Fibroblast of pulmonary artery (primary cell): ENCODE results near the gene PRDM12.

Source experiments
- DNase-seq: peaks from one replicate; pipeline ENCODE4 v3.0.0-alpha.2; 2010; ENCODE audit warnings: low read depth
- H3K4me3 ChIP-seq: replicated peaks from 2 replicates; pipeline ENCODE4 v1.5.1; 2011; ENCODE audit warnings: low read depth, mild to moderate bottlenecking, control low read depth, low read length, moderate library complexity
- TF ChIP-seq, protein P1 (sequence below): IDR thresholded peaks from 2 replicates; pipeline ENCODE4 v1.5.1; 2011; ENCODE audit warnings: mild to moderate bottlenecking, control low read depth, low read length, inconsistent platforms; ENCODE audit errors: missing control alignments

The PRDM12 gene

DNA sequence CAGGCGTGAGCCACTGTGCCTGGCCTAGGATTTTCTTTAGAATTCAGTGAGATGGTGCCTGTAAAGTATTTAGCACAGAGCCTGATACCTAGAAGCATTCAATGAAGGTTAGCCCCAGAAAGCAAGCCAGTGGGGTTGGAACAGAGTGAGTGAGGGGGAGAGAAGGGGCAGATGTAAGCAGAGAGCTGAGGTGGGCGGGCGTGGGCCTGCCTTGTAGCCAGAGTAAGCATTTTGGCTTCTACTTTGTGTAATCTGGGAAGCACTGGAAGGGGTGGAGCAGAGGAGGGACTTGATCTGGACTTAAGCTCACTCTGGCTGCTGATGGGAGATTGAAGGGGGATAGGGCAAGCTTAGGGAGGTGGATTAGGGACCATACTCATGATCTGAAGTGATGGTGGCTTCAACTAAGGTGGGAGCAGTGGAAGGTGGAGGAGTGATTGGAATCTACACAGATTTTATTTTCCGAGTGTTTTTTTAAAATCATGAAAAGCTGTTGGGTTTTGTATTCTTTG is 31.8 kb downstream of the PRDM12 start:
- TF ChIP-seq, protein P1, sequence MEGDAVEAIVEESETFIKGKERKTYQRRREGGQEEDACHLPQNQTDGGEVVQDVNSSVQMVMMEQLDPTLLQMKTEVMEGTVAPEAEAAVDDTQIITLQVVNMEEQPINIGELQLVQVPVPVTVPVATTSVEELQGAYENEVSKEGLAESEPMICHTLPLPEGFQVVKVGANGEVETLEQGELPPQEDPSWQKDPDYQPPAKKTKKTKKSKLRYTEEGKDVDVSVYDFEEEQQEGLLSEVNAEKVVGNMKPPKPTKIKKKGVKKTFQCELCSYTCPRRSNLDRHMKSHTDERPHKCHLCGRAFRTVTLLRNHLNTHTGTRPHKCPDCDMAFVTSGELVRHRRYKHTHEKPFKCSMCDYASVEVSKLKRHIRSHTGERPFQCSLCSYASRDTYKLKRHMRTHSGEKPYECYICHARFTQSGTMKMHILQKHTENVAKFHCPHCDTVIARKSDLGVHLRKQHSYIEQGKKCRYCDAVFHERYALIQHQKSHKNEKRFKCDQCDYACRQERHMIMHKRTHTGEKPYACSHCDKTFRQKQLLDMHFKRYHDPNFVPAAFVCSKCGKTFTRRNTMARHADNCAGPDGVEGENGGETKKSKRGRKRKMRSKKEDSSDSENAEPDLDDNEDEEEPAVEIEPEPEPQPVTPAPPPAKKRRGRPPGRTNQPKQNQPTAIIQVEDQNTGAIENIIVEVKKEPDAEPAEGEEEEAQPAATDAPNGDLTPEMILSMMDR = no peak
- H3K4me3 ChIP-seq = no peak overlapping the region
- no peak for DNase-seq

DNA sequence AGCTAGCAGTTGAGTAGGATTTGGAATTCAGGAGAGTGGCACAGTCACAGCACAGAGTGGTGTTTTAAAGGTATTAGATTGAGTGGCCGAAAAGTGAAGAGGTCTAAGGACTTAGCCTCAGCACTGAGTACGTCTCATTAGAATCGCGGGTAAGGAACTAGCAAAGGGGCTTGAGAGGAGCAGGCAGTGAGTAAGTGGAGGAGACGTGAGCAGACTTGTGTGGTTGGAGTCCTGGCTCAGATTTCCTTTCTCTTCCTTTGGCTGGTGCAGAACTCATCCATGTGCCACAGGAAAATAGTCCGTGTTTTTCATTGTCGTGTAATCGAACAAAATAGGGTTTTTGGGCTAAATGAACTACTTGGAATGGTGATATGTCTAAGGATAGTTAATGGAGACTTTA is 32.6 kb downstream of the PRDM12 start:
- DNase-seq = no peak
- TF ChIP-seq, protein P1 = no peak

DNA sequence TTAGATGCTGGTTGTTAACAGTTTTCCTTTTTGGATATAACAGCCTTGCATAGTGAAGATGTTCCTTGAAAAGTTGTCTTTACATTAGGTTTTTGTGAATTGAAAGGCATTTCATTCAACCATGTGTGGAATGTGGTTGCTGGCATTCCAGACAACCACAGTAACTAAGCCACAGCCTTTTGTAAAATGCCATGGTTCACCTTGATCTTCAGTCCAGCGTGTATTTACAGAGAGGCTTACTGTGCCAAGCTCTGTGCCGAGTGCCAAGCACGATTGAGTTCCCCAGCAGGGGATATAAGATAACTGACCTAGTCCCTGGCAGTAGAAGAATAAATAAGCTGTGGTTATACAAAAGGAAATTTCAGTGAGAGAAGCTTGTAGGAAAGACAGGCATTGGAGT is 34.1 kb downstream of the PRDM12 start:
- DNase-seq = peak; percentile 37
- TF ChIP-seq, protein P1 = no peak
- H3K4me3 ChIP-seq = no peak overlapping the region

More for the DNA sequence above, 32.6 kb downstream of the PRDM12 start:
- no peak overlapping the region for H3K4me3 ChIP-seq

GRCh38 chr9:130699047-130699446 is 34.7 kb downstream of the PRDM12 start:
- H3K4me3 ChIP-seq = no peak overlapping the region
- DNase-seq = no peak
- TF ChIP-seq, protein P1 = no peak

DNA sequence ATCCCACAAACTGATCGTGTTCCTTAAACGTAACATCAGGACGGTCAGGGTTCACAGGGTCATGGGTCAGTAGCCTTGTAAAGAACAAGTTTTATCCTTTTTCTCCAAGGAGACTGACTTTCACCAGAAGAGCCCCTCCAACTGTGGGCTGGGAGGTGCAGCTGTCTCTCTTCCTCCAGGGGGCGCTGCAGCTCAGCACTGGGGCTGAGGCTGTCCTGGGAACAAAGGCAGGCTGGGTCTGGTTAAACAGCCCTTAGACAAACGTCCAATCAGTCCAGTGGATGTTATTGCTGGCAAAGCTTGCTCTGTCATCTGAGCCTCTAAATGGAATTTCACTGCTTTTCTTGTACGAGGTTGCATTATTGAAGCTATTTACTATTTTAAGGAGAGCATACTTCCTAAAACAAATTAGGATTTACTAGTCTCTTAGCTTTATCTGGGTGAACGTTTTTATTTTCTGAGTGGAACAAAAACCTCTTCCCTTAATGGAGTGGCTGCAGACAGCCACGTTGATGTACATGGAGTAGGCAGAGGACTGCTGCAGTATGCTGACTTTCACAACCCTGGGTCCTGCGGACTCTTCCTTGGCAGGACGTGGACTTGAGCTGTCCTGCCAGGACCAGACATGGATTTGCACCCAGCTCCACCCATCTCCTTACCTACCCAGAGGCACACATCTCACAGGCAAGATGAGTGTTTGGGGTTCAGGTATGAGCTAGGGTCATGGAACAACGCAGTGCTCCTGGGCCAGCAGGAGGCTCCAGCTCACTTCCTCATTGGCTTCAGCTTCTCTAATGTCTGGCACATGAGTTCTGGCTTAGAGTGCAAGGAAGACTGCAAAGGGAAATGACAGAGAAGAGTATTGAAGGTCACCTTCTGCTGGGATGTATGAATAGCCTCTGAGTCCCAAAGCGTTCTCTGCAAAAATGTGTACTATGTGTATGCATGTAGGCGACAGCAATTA is 36.9 kb downstream of the PRDM12 start:
- DNase-seq = peak; percentile 90
- no peak overlapping the region for H3K4me3 ChIP-seq
- TF ChIP-seq, protein P1 = no peak

DNA sequence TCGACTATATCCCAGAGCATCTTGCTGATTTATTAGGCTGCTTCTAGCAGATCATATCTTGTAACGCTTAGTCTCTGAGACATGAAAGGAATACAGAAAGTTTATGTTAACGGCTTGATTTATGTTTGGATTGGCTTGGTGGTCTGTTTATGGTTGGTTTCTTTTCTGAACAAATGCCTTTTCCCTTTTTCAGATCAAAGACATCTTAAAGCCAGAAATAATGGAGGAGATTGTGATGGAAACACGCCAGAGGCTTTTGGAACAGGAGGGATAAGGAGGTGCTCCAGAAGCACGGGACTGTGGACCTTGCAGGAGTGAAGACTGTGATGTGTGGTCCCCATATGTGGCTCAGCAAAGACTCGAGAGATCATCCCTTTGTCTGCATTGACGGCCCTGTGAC is 39.1 kb downstream of the PRDM12 start:
- no peak overlapping the region for H3K4me3 ChIP-seq
- TF ChIP-seq, protein P1 = no peak
- DNase-seq = no peak
